GM23338 (cell line): ENCODE results near the gene PHKG1. TPM values are rescaled to one million over a fixed set of nuclear protein-coding genes. Genes with fewer than 3 reads are reported as not detected.

Experiments used
- ATAC-seq: fragments of 200-7000 bp; cut with Tn5 transposase; 3 replicates; pipeline ENCODE4 v1.9.1; 2020
- DNase-seq: peaks from one replicate; pipeline ENCODE4 v3.0.0-alpha.2; 2015; ENCODE audit warnings: low spot score
- H2AFZ ChIP-seq: fragments of 200-600 bp; sonication (generic); 2 replicates; pipeline ENCODE4 v1.8.0; 2016; ENCODE audit warnings: antibody characterized with exemption, mild to moderate bottlenecking, moderate library complexity
- H3F3A ChIP-seq: fragments of 200-600 bp; sonication (generic); replicated peaks from 2 replicates; pipeline ENCODE4 v1.8.0; 2017; ENCODE audit warnings: antibody characterized with exemption, mixed run types, low read depth
- H3K27ac ChIP-seq: fragments of 200-600 bp; sonication (generic); 2 replicates; pipeline ENCODE4 v1.6.1; 2016; ENCODE audit warnings: low read depth
- H3K27me3 ChIP-seq: fragments of 200-600 bp; sonication (generic); 2 replicates; pipeline ENCODE4 v1.8.0; 2016; ENCODE audit warnings: mild to moderate bottlenecking, mixed run types, moderate library complexity; ENCODE audit not compliant: insufficient read depth
- H3K36me3 ChIP-seq: fragments of 200-600 bp; sonication (generic); 2 replicates; pipeline ENCODE4 v1.8.0; 2016; ENCODE audit warnings: mild to moderate bottlenecking; ENCODE audit not compliant: insufficient read depth
- H3K4me1 ChIP-seq: fragments of 200-600 bp; sonication (generic); 2 replicates; pipeline ENCODE4 v1.8.0; 2016; ENCODE audit warnings: mild to moderate bottlenecking, moderate library complexity; ENCODE audit not compliant: insufficient read depth
- H3K4me2 ChIP-seq: fragments of 200-600 bp; sonication (generic); 2 replicates; pipeline ENCODE4 v1.7.1; 2017; ENCODE audit warnings: mixed run types
- H3K4me3 ChIP-seq: fragments of 200-600 bp; sonication (generic); 2 replicates; pipeline ENCODE4 v1.6.1; 2016; ENCODE audit warnings: mixed run types
- H3K79me2 ChIP-seq: fragments of 200-600 bp; sonication (generic); replicated peaks from 2 replicates; pipeline ENCODE4 v1.8.0; 2017; ENCODE audit warnings: mild to moderate bottlenecking; ENCODE audit not compliant: insufficient read depth
- H3K9me2 ChIP-seq: fragments of 200-600 bp; sonication (generic); 2 replicates; pipeline ENCODE4 v1.8.0; 2017; ENCODE audit not compliant: insufficient read depth
- H4K20me1 ChIP-seq: fragments of 200-600 bp; sonication (generic); replicated peaks from 2 replicates; pipeline ENCODE4 v1.8.0; 2017; ENCODE audit warnings: mild to moderate bottlenecking; ENCODE audit not compliant: insufficient read depth
- H3K27ac Mint-ChIP-seq: 2 replicates; pipeline ENCODE4 v1.8.0; 2020; ENCODE audit warnings: inconsistent platforms, mild to moderate bottlenecking, moderate library complexity, mixed read lengths
- H3K27me3 Mint-ChIP-seq: 3 replicates; pipeline ENCODE4 v1.8.0; 2022; ENCODE audit warnings: low read depth, mild to moderate bottlenecking, moderate library complexity, mixed read lengths, inconsistent platforms; ENCODE audit not compliant: insufficient read depth, poor library complexity
- H3K36me3 Mint-ChIP-seq: 3 replicates; pipeline ENCODE4 v1.8.0; 2021; ENCODE audit warnings: low read depth, mild to moderate bottlenecking, inconsistent platforms, moderate library complexity, mixed read lengths
- H3K4me1 Mint-ChIP-seq: 3 replicates; pipeline ENCODE4 v1.8.0; 2020; ENCODE audit warnings: mild to moderate bottlenecking, inconsistent platforms, mixed read lengths
- H3K4me3 Mint-ChIP-seq: 3 replicates; pipeline ENCODE4 v1.8.0; 2021; ENCODE audit warnings: moderate library complexity, mild to moderate bottlenecking, inconsistent platforms, mixed read lengths
- H3K9me3 Mint-ChIP-seq: 3 replicates; pipeline ENCODE4 v1.8.0; 2020; ENCODE audit warnings: moderate library complexity, mild to moderate bottlenecking, inconsistent platforms, mixed read lengths
- CREB1 ChIP-seq: fragments of 250-450 bp; sonication (Bioruptor Pico); IDR thresholded peaks from 2 replicates; pipeline ENCODE4 v1.5.0; 2020; ENCODE audit warnings: low read depth, mild to moderate bottlenecking, moderate library complexity
- CTCF ChIP-seq, 2 experiments: fragments of 200-600 bp in 1 of 2; sonication (generic) in 1 of 2; conservative IDR thresholded peaks; 2 replicates each; pipeline versions ENCODE4 v1.5.1 to v1.6.1; 2016 to 2017; ENCODE audit warnings: antibody characterized with exemption in 2 of 2, low read depth in 2 of 2, mild to moderate bottlenecking in 2 of 2, moderate library complexity in 1 of 2
- EZH2 ChIP-seq: fragments of 200-600 bp; sonication (generic); IDR thresholded peaks from one replicate; pipeline ENCODE4 v1.8.0; 2017; ENCODE audit warnings: antibody characterized with exemption, mild to moderate bottlenecking, low read depth; ENCODE audit not compliant: unreplicated experiment
- EZH2phosphoT487 ChIP-seq: fragments of 200-600 bp; sonication (generic); IDR thresholded peaks from one replicate; pipeline ENCODE4 v1.8.1; 2018; ENCODE audit warnings: antibody characterized with exemption; ENCODE audit not compliant: unreplicated experiment
- JUNB ChIP-seq: IDR thresholded peaks from one replicate; pipeline ENCODE4 v1.6.1; 2016; ENCODE audit warnings: antibody characterized with exemption; ENCODE audit not compliant: unreplicated experiment
- NANOG ChIP-seq: IDR thresholded peaks from 2 replicates; pipeline ENCODE4 v1.6.1; 2016; ENCODE audit warnings: antibody characterized with exemption, borderline replicate concordance
- POLR2AphosphoS5 ChIP-seq: IDR thresholded peaks from 2 replicates; pipeline ENCODE4 v1.6.1; 2016; ENCODE audit warnings: antibody characterized with exemption, low read depth
- REST ChIP-seq: IDR thresholded peaks from one replicate; pipeline ENCODE4 v1.6.1; 2018; ENCODE audit warnings: antibody characterized with exemption; ENCODE audit not compliant: unreplicated experiment
- STAT1 ChIP-seq: IDR thresholded peaks from one replicate; pipeline ENCODE4 v1.6.1; 2016; ENCODE audit warnings: antibody characterized with exemption; ENCODE audit not compliant: unreplicated experiment
- ZNF114 ChIP-seq: fragments of 250-450 bp; sonication (Bioruptor Pico); IDR thresholded peaks from 2 replicates; pipeline ENCODE4 v1.5.0; 2020; ENCODE audit warnings: mild to moderate bottlenecking, moderate library complexity
- ZNF331 ChIP-seq: fragments of 250-450 bp; sonication (Bioruptor Pico); IDR thresholded peaks from 2 replicates; pipeline ENCODE4 v1.5.0; 2020; ENCODE audit warnings: low read depth, mild to moderate bottlenecking, moderate library complexity
- polyA plus RNA-seq: library from polyadenylated mRNA; unstranded; fragments of >200 nt; fragmentation: Nextera tagmentation; extraction: Ambion mirVana; gene quantifications from 2 replicates; pipeline ENCODE4 v1.2.1, GENCODE V29; 2016
- total RNA-seq: library from RNA; depleted of rRNA; stranded (reverse); fragments of >200 nt; shearing (Covaris generic); gene quantifications from 2 replicates; pipeline ENCODE4 v1.2.3, GENCODE V29; 2014
- TF ChIP-seq, protein P1 (sequence below): IDR thresholded peaks from 2 replicates; pipeline ENCODE4 v1.6.1; 2016; ENCODE audit warnings: antibody characterized with exemption
- TF ChIP-seq, protein P2 (sequence below): fragments of 250-450 bp; sonication (Bioruptor Pico); IDR thresholded peaks from 2 replicates; pipeline ENCODE4 v1.5.0; 2020; ENCODE audit warnings: mild to moderate bottlenecking, moderate library complexity

PHKG1 gene
- total and polyA plus RNA-seq, 2 experiments from 2014 or later: not detected

GRCh38 chr7:56030340-56030739 is 62.4 kb downstream of the PHKG1 start:
- Histone ChIP-seq H3K79me2 (peaks cover 65% of the 10 kb centered on the region), H3K9me2 (no peaks in the 10 kb centered on the region), H4K20me1 (peaks cover 8% of the 10 kb centered on the region; the same call in 1 of the 2 replicates), H3K4me2 (no peak overlapping the region), H3K4me1 (peaks cover 13% of the 10 kb centered on the region), H2AFZ (no peak overlapping the region), H3K36me3 (peaks cover 8% of the 10 kb centered on the region; the same call in 1 of the 2 replicates), H3K27me3 (no peaks in the 10 kb centered on the region), H3K27ac (no peak overlapping the region), H3K4me3 (no peak overlapping the region), H3F3A (no peaks in the 10 kb centered on the region)
- ATAC-seq (no peak), DNase-seq (no peak)
- Mint-ChIP-seq H3K4me3 (no peak overlapping the region), H3K36me3 (peaks cover 75% of the 10 kb centered on the region), H3K27me3 (peaks cover under 1% of the 10 kb centered on the region), H3K27ac (no peak overlapping the region), H3K4me1 (peaks cover 10% of the 10 kb centered on the region), H3K9me3 (peaks cover 3% of the 10 kb centered on the region; the same call in 2 of the 3 replicates)
- TF ChIP-seq STAT1: no peak
- TF ChIP-seq CREB1: no peak
- TF ChIP-seq, protein P1, sequence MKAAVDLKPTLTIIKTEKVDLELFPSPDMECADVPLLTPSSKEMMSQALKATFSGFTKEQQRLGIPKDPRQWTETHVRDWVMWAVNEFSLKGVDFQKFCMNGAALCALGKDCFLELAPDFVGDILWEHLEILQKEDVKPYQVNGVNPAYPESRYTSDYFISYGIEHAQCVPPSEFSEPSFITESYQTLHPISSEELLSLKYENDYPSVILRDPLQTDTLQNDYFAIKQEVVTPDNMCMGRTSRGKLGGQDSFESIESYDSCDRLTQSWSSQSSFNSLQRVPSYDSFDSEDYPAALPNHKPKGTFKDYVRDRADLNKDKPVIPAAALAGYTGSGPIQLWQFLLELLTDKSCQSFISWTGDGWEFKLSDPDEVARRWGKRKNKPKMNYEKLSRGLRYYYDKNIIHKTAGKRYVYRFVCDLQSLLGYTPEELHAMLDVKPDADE: no peak
- no peak for TF ChIP-seq NANOG
- TF ChIP-seq, protein P2, sequence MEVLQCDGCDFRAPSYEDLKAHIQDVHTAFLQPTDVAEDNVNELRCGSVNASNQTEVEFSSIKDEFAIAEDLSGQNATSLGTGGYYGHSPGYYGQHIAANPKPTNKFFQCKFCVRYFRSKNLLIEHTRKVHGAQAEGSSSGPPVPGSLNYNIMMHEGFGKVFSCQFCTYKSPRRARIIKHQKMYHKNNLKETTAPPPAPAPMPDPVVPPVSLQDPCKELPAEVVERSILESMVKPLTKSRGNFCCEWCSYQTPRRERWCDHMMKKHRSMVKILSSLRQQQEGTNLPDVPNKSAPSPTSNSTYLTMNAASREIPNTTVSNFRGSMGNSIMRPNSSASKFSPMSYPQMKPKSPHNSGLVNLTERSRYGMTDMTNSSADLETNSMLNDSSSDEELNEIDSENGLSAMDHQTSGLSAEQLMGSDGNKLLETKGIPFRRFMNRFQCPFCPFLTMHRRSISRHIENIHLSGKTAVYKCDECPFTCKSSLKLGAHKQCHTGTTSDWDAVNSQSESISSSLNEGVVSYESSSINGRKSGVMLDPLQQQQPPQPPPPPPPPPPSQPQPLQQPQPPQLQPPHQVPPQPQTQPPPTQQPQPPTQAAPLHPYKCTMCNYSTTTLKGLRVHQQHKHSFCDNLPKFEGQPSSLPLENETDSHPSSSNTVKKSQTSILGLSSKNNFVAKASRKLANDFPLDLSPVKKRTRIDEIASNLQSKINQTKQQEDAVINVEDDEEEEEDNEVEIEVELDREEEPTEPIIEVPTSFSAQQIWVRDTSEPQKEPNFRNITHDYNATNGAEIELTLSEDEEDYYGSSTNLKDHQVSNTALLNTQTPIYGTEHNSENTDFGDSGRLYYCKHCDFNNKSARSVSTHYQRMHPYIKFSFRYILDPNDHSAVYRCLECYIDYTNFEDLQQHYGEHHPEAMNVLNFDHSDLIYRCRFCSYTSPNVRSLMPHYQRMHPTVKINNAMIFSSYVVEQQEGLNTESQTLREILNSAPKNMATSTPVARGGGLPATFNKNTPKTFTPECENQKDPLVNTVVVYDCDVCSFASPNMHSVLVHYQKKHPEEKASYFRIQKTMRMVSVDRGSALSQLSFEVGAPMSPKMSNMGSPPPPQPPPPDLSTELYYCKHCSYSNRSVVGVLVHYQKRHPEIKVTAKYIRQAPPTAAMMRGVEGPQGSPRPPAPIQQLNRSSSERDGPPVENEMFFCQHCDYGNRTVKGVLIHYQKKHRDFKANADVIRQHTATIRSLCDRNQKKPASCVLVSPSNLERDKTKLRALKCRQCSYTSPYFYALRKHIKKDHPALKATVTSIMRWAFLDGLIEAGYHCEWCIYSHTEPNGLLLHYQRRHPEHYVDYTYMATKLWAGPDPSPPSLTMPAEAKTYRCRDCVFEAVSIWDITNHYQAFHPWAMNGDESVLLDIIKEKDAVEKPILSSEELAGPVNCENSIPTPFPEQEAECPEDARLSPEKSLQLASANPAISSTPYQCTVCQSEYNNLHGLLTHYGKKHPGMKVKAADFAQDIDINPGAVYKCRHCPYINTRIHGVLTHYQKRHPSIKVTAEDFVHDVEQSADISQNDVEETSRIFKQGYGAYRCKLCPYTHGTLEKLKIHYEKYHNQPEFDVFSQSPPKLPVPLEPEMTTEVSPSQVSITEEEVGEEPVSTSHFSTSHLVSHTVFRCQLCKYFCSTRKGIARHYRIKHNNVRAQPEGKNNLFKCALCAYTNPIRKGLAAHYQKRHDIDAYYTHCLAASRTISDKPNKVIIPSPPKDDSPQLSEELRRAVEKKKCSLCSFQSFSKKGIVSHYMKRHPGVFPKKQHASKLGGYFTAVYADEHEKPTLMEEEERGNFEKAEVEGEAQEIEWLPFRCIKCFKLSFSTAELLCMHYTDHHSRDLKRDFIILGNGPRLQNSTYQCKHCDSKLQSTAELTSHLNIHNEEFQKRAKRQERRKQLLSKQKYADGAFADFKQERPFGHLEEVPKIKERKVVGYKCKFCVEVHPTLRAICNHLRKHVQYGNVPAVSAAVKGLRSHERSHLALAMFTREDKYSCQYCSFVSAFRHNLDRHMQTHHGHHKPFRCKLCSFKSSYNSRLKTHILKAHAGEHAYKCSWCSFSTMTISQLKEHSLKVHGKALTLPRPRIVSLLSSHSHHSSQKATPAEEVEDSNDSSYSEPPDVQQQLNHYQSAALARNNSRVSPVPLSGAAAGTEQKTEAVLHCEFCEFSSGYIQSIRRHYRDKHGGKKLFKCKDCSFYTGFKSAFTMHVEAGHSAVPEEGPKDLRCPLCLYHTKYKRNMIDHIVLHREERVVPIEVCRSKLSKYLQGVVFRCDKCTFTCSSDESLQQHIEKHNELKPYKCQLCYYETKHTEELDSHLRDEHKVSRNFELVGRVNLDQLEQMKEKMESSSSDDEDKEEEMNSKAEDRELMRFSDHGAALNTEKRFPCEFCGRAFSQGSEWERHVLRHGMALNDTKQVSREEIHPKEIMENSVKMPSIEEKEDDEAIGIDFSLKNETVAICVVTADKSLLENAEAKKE: no peak
- TF ChIP-seq EZH2phosphoT487: no peak
- TF ChIP-seq CTCF (conservative IDR thresholded peaks at IDR 0.05; ENCODE audit: low read depth in 2 of 2): no peak
- TF ChIP-seq ZNF114 (CRISPR knock-in tag): no peak
- TF ChIP-seq JUNB: no peak
- TF ChIP-seq EZH2: no peak
- TF ChIP-seq ZNF331 (CRISPR knock-in tag): no peak
- no peak for TF ChIP-seq REST
- TF ChIP-seq POLR2AphosphoS5: no peak
